Upper lobe of left lung (tissue), 6 donors: ENCODE results near the gene KCNQ4. TPM values are rescaled to one million over a fixed set of nuclear protein-coding genes. Genes with fewer than 3 reads are reported as not detected.

Source experiments
- ATAC-seq, 2 donors: fragments of 200-7000 bp; cut with Tn5 transposase; one replicate each; pipeline ENCODE4 v1.9.1; 2022; ENCODE audit warnings: mild to moderate bottlenecking in 2 of 2, moderate library complexity in 2 of 2; ENCODE audit not compliant: low FRiP score in 2 of 2
- DNase-seq, 2 donors: peaks; one replicate each; pipeline ENCODE4 v3.0.0-alpha.2; 2019 to 2020
- H3K27ac ChIP-seq, 4 donors: fragments of 200-600 bp; sonication (generic); one replicate each; pipeline ENCODE4 v1.5.1; 2016 to 2019
- H3K27me3 ChIP-seq, 4 donors: fragments of 200-600 bp; sonication (generic); one replicate each; pipeline ENCODE4 v1.5.1; 2017 to 2019
- H3K36me3 ChIP-seq, 4 donors: fragments of 200-600 bp; sonication (generic); one replicate each; pipeline ENCODE4 v1.5.1; 2016 to 2019
- H3K4me1 ChIP-seq, 4 donors: fragments of 200-600 bp; sonication (generic); one replicate each; pipeline ENCODE4 v1.5.1; 2018 to 2019
- H3K4me3 ChIP-seq, 4 donors: fragments of 200-600 bp; sonication (generic); one replicate each; pipeline ENCODE4 v1.5.1; 2017 to 2019; ENCODE audit warnings: mild to moderate bottlenecking in 2 of 4, moderate library complexity in 1 of 4
- H3K9me3 ChIP-seq, 4 donors: fragments of 200-600 bp; sonication (generic); one replicate each; pipeline ENCODE4 v1.5.1; 2018 to 2019
- EP300 ChIP-seq, 4 donors: sonication (generic); formaldehyde crosslinking; IDR thresholded peaks; one replicate each; pipeline ENCODE4 v1.5.1; 2017; ENCODE audit warnings: antibody characterized with exemption in 4 of 4, control low read depth in 2 of 4
- POLR2A ChIP-seq, 4 donors: fragments of 450-650 bp; IDR thresholded peaks; one replicate each; pipeline ENCODE4 v1.5.1; 2016 to 2017; ENCODE audit warnings: antibody characterized with exemption in 4 of 4, mild to moderate bottlenecking in 2 of 4
- POLR2AphosphoS5 ChIP-seq, 2 donors: sonication (generic); formaldehyde crosslinking; IDR thresholded peaks; one replicate each; pipeline ENCODE4 v1.5.1; 2017; ENCODE audit warnings: antibody characterized with exemption in 2 of 2
- WGBS, 2 donors: methylation state at CpG; one replicate each; pipeline ENCODE4 v1.1.5; 2017 to 2018; 5-methylcytosine and 5-hydroxymethylcytosine counted together
- small RNA-seq, 4 donors: library from RNA; depleted of rRNA; stranded (forward); fragments of <200 nt; gene quantifications; one replicate each; pipeline ENCODE3, GENCODE V24; 2016
- total RNA-seq, 6 donors: library from RNA; depleted of rRNA in 4 of 6; stranded (reverse); fragments of >200 nt in 4 of 6; gene quantifications; one replicate each; pipeline versions ENCODE4 v1.1.0 to v1.2.1, GENCODE V29; 2016 to 2021
- TF ChIP-seq, protein P1 (sequence below), 6 experiments: fragments of 450-650 bp in 4 of 6; fragments of 200-600 bp in 2 of 6; sonication (generic) in 2 of 6; IDR thresholded peaks; one replicate each; pipeline ENCODE4 v1.5.1; 2016 to 2019; ENCODE audit warnings: antibody characterized with exemption in 6 of 6
- donor health status: DM: no; HTN: no; CAD: no; lungs with moderate emphysema.
- donor health status: DM: no; HTN: yes; CAD: no; lungs with severe emphysema.

Gene KCNQ4
- total RNA-seq, 6 donors from 2014 or later: 0.44 to 0.89 (median 0.60) TPM; not detected in 1

DNA sequence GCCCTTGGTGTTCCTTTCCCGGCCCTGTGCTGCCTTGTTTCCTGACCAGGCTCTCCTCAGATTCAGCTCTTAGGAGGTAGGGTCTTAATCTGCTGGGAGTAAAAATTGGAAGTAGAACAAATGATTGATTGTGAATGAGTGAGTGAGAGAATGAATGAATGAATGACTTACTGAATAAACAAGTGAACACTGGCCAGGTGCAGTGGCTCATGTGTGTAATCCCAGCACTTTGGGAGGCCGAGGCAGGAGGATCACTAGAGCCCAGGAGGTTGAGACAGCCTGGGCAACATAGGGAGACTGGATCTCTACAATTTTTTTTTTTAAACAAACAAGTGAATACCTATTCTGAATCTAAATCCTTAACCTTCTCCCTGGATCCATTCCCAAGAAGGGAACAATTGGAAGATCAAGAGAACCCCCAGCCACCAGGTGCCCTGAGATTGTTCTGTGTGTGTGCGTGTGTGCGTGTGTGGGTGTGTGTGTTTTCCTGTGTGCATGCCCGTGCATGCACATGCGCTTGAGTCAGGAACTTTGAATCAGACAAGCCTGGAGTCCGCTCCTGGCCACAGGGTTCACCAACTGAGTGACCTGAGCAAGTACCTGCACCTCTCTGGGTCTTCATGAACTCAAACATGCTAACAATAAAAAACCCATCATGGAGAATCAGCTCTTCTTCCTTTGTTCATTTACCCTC is 102.9 kb downstream of the KCNQ4 start:
- 73 to 79% methylated on average over 7 of the region's 7 CpGs for WGBS, 2 donors
- Histone ChIP-seq H3K4me1 (peaks cover 0 to 7% (median 6%) of the 10 kb centered on the region in 4 donors), H3K36me3 (no peaks in the 10 kb centered on the region), H3K4me3 (no peak overlapping the region), H3K27ac (no peak overlapping the region), H3K9me3 (no peaks in the 10 kb centered on the region), H3K27me3 (peaks cover 0 to 6% (median 3%) of the 10 kb centered on the region in 4 donors)
- ATAC-seq: no peak
- no peak for DNase-seq
- no peak for TF ChIP-seq POLR2AphosphoS5 (IDR thresholded peaks at IDR 0.05)
- TF ChIP-seq, protein P1, sequence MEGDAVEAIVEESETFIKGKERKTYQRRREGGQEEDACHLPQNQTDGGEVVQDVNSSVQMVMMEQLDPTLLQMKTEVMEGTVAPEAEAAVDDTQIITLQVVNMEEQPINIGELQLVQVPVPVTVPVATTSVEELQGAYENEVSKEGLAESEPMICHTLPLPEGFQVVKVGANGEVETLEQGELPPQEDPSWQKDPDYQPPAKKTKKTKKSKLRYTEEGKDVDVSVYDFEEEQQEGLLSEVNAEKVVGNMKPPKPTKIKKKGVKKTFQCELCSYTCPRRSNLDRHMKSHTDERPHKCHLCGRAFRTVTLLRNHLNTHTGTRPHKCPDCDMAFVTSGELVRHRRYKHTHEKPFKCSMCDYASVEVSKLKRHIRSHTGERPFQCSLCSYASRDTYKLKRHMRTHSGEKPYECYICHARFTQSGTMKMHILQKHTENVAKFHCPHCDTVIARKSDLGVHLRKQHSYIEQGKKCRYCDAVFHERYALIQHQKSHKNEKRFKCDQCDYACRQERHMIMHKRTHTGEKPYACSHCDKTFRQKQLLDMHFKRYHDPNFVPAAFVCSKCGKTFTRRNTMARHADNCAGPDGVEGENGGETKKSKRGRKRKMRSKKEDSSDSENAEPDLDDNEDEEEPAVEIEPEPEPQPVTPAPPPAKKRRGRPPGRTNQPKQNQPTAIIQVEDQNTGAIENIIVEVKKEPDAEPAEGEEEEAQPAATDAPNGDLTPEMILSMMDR (IDR thresholded peaks at IDR 0.05): no peak
- TF ChIP-seq EP300 (IDR thresholded peaks at IDR 0.05): no peak
- no peak for TF ChIP-seq POLR2A (IDR thresholded peaks at IDR 0.05)

DNA sequence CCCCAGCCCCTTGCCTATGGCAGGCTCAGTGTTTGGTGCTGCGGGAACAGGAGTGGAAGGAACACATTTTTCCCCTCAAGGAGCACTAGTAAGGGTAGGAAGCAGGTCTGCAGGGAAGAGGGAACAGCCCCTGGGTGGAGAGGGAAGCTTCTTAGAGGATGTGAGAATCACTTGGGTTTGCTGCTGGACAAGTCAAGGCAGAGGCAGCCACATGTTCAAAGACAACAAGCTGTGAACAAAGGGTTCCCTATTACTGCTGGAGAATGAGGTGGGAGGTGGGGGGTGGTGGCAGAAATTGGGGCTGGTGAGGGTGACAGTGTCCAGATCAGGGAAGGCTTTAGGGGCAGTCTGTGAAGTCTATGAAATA is 103.4 kb downstream of the KCNQ4 start:
- TF ChIP-seq, protein P1 (IDR thresholded peaks at IDR 0.05): no peak
- TF ChIP-seq EP300 (IDR thresholded peaks at IDR 0.05) (no peak), POLR2AphosphoS5 (IDR thresholded peaks at IDR 0.05) (no peak), POLR2A (IDR thresholded peaks at IDR 0.05) (no peak)
- ATAC-seq (no peak), DNase-seq (no peak)
- Histone ChIP-seq H3K4me1 (peaks cover 0 to 7% (median 6%) of the 10 kb centered on the region in 4 donors), H3K36me3 (no peaks in the 10 kb centered on the region), H3K9me3 (no peaks in the 10 kb centered on the region), H3K27me3 (peaks cover 0 to 6% (median 3%) of the 10 kb centered on the region in 4 donors), H3K4me3 (no peak overlapping the region), H3K27ac (no peak overlapping the region)
- WGBS, 2 donors: 68 to 78% methylated on average over 1 of the region's 1 CpG

DNA sequence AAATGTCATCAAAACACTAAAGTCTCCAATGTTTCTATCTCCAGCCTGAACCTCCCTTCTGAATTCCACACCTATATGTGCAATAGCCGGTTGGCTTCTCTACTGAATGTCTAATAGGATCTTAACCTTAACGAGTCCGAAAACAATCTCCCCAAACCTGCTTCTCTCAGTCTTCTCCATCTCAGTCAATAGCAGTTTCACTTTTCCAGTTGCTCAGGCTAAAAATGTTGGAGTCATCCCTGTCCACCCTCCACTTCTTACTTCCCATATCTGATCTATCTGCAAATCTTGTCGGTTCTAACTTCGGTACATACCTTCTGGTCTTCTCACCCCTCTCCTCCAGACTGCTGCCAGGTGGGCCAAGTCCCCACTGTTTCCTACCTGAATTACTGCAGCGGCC is 104.1 kb downstream of the KCNQ4 start:
- TF ChIP-seq POLR2AphosphoS5 (IDR thresholded peaks at IDR 0.05): no peak
- TF ChIP-seq, protein P1 (IDR thresholded peaks at IDR 0.05): no peak
- no peak for ATAC-seq

More for the DNA sequence above, 104.1 kb downstream of the KCNQ4 start:
- H3K4me3 ChIP-seq: no peak overlapping the region
- 90 to 93% methylated on average over 6 of the region's 6 CpGs for WGBS, 2 donors
- peaks cover 0 to 6% (median 3%) of the 10 kb centered on the region in 4 donors for H3K27me3 ChIP-seq
- H3K9me3 ChIP-seq: no peaks in the 10 kb centered on the region
- DNase-seq: no peak
- H3K4me1 ChIP-seq: peaks cover 0 to 7% (median 6%) of the 10 kb centered on the region in 4 donors
- H3K27ac ChIP-seq: no peak overlapping the region
- no peaks in the 10 kb centered on the region for H3K36me3 ChIP-seq

Small RNAs within 50 kb of the gene (small RNA-seq; reads per million reads assigned to genes)
- gene MIR30C1 (4.3 to 14.3 (median 6.0) reads per million in 4 donors), gene MIR30E (371 to 1,371 (median 607) reads per million in 4 donors), gene RN7SL326P (0 reads per million in 4 donors)

Other genes starting within 250 kb of the KCNQ4 start
- gene RIMS3, start 118.1 kb upstream of the KCNQ4 start, total RNA-seq: 1 to 10 TPM; 2.7 to 9.9 (median 3.5) TPM
- 10 to 100 TPM; 40.0 to 73.3 (median 50.9) TPM for gene NFYC, start 92.1 kb upstream of the KCNQ4 start, total RNA-seq
- gene CITED4, start 78.6 kb downstream of the KCNQ4 start, total RNA-seq: 10 to 100 TPM in 5 of 6 donors, 1 to 10 TPM in 1; 8.4 to 36.5 (median 19.8) TPM
- 10 to 100 TPM; 12.7 to 32.5 (median 25.0) TPM for gene CTPS1, start 195.9 kb downstream of the KCNQ4 start, total RNA-seq
- gene SLFNL1, start 237.9 kb downstream of the KCNQ4 start, total RNA-seq: 1 to 10 TPM; 2.2 to 7.8 (median 5.3) TPM